IMR-90 (cell line): Measurements from ENCODE around the gene CXCL6. TPM values are rescaled to one million over a fixed set of nuclear protein-coding genes. Genes with fewer than 3 reads are reported as not detected.

Experiments used
- ATAC-seq: fragments of 200-7000 bp; cut with Tn5 transposase; 2 replicates; pipeline ENCODE4 v1.9.1; 2020; ENCODE audit warnings: low read depth, mild to moderate bottlenecking, moderate library complexity
- BruUV-seq: library from RNA; stranded (reverse); fragments of 400-500 nt; replicated peaks from 2 replicates; lab custom pipeline; 2021; lab: Mats Ljungman, UMichigan
- CTCF ChIA-PET: fragments of 300-600 bp; formaldehyde crosslinking; extraction: SDS; loops from one replicate; lab custom pipeline; 2021; ENCODE audit warnings: antibody characterized with exemption; lab: Yijun Ruan, JAX
- POLR2A ChIA-PET: fragments of 300-600 bp; sonication (Branson Sonifier 250); formaldehyde crosslinking; loops from one replicate; lab custom pipeline; 2022; ENCODE audit warnings: antibody characterized with exemption; ENCODE audit not compliant: unreplicated experiment; lab: Charles Lee
- DNase-seq: peaks from one replicate; pipeline ENCODE4 v3.0.0; 2013
- H2AFZ ChIP-seq: replicated peaks from 2 replicates; pipeline ENCODE3; 2013; ENCODE audit warnings: low read length, mild to moderate bottlenecking; ENCODE audit not compliant: poor library complexity
- H2AK5ac ChIP-seq: 2 replicates; pipeline ENCODE4 v1.6.1; 2013; ENCODE audit warnings: low read depth, low read length, inconsistent platforms
- H2AK9ac ChIP-seq: replicated peaks from 2 replicates; pipeline ENCODE3; 2013; ENCODE audit warnings: mild to moderate bottlenecking, low read depth, low read length, moderate library complexity; ENCODE audit not compliant: poor library complexity
- H2BK120ac ChIP-seq: 2 replicates; pipeline ENCODE4 v1.6.1; 2013; ENCODE audit warnings: low read depth, low read length, inconsistent platforms
- H2BK15ac ChIP-seq: 3 replicates; pipeline ENCODE4 v1.6.1; 2013; ENCODE audit warnings: low read depth, low read length, inconsistent platforms
- H2BK20ac ChIP-seq: 2 replicates; pipeline ENCODE4 v1.6.1; 2013; ENCODE audit warnings: low read depth, mild to moderate bottlenecking, inconsistent platforms, low read length, moderate library complexity
- H2BK5ac ChIP-seq: 2 replicates; pipeline ENCODE4 v1.6.1; 2013; ENCODE audit warnings: mild to moderate bottlenecking, low read depth, low read length, inconsistent platforms; ENCODE audit not compliant: poor library complexity, severe bottlenecking
- H3K14ac ChIP-seq: replicated peaks from 2 replicates; pipeline ENCODE4 v1.6.1; 2013; ENCODE audit warnings: low read depth, low read length, inconsistent platforms
- H3K18ac ChIP-seq: 2 replicates; pipeline ENCODE4 v1.6.1; 2013; ENCODE audit warnings: low read depth, low read length, control low read depth
- H3K23ac ChIP-seq: 2 replicates; pipeline ENCODE4 v1.6.1; 2013; ENCODE audit warnings: low read depth, low read length, inconsistent platforms
- H3K27ac ChIP-seq: 2 replicates; pipeline ENCODE4 v1.5.1; 2013; ENCODE audit warnings: mild to moderate bottlenecking, control low read depth, low read length; ENCODE audit not compliant: insufficient read depth
- H3K27me3 ChIP-seq: 2 replicates; pipeline ENCODE4 v1.6.1; 2013; ENCODE audit warnings: low read length; ENCODE audit not compliant: control insufficient read depth, insufficient read depth
- H3K36me3 ChIP-seq: 2 replicates; pipeline ENCODE4 v1.6.1; 2013; ENCODE audit warnings: low read length, mixed read lengths; ENCODE audit not compliant: control insufficient read depth, insufficient read depth
- H3K4ac ChIP-seq: 2 replicates; pipeline ENCODE4 v1.6.1; 2013; ENCODE audit warnings: low read depth, low read length, inconsistent platforms
- H3K4me1 ChIP-seq: 2 replicates; pipeline ENCODE4 v1.6.1; 2013; ENCODE audit warnings: low read length, mixed read lengths; ENCODE audit not compliant: control insufficient read depth, insufficient read depth
- H3K4me2 ChIP-seq: 2 replicates; pipeline ENCODE4 v1.6.1; 2013; ENCODE audit warnings: low read depth, mild to moderate bottlenecking, control low read depth, low read length, moderate library complexity
- H3K4me3 ChIP-seq: 2 replicates; pipeline ENCODE4 v1.5.1; 2013; ENCODE audit warnings: low read depth, mild to moderate bottlenecking, control low read depth, low read length, moderate library complexity; ENCODE audit not compliant: insufficient read depth
- H3K56ac ChIP-seq: 2 replicates; pipeline ENCODE4 v1.6.1; 2013; ENCODE audit warnings: low read length, inconsistent platforms; ENCODE audit not compliant: insufficient read depth; ENCODE audit errors: extremely low read depth
- H3K79me1 ChIP-seq, 2 experiments: 2 replicates each; pipeline ENCODE4 v1.6.1; 2013; ENCODE audit warnings: low read length in 2 of 2, inconsistent platforms in 1 of 2, low read depth in 1 of 2
- H3K9ac ChIP-seq: 2 replicates; pipeline ENCODE4 v1.6.1; 2013; ENCODE audit warnings: low read depth, low read length, control low read depth
- H3K9me1 ChIP-seq: 2 replicates; pipeline ENCODE4 v1.6.1; 2013; ENCODE audit warnings: low read length, inconsistent platforms; ENCODE audit not compliant: insufficient read depth
- H3K9me3 ChIP-seq: 2 replicates; pipeline ENCODE4 v1.6.1; 2013; ENCODE audit warnings: low read length; ENCODE audit not compliant: control insufficient read depth, insufficient read depth
- H4K20me1 ChIP-seq: 2 replicates; pipeline ENCODE4 v1.6.1; 2013; ENCODE audit warnings: low read length, inconsistent platforms; ENCODE audit not compliant: insufficient read depth
- H4K5ac ChIP-seq: 2 replicates; pipeline ENCODE4 v1.6.1; 2013; ENCODE audit warnings: mild to moderate bottlenecking, low read depth, low read length, control low read depth
- H4K8ac ChIP-seq, 2 experiments: 2 replicates each; pipeline ENCODE4 v1.6.1; 2013; ENCODE audit warnings: low read depth in 2 of 2, low read length in 2 of 2, control low read depth in 1 of 2, inconsistent platforms in 1 of 2
- H4K91ac ChIP-seq: 2 replicates; pipeline ENCODE4 v1.6.1; 2013; ENCODE audit warnings: low read depth, low read length, inconsistent platforms; ENCODE audit not compliant: insufficient read depth
- BHLHE40 ChIP-seq: fragments of 150-350 bp; IDR thresholded peaks from 2 replicates; pipeline ENCODE4 v1.6.1; 2016; ENCODE audit warnings: mild to moderate bottlenecking, low read depth, low read length
- CEBPB ChIP-seq: IDR thresholded peaks from 2 replicates; pipeline ENCODE4 v1.6.1; 2012; ENCODE audit warnings: low read depth, low read length, improper control_type of control experiment
- CHD1 ChIP-seq: IDR thresholded peaks from 2 replicates; pipeline ENCODE4 v1.6.1; 2012; ENCODE audit warnings: low read depth, low read length, improper control_type of control experiment
- FOS ChIP-seq: fragments of 150-350 bp; IDR thresholded peaks from 2 replicates; pipeline ENCODE4 v1.6.1; 2016; ENCODE audit warnings: low read depth, low read length
- MAFK ChIP-seq: IDR thresholded peaks from 2 replicates; pipeline ENCODE4 v1.6.1; 2012; ENCODE audit warnings: low read depth, low read length, improper control_type of control experiment
- MAZ ChIP-seq: IDR thresholded peaks from 2 replicates; pipeline ENCODE4 v1.6.1; 2012; ENCODE audit warnings: low read depth, mild to moderate bottlenecking, low read length, improper control_type of control experiment, moderate library complexity, borderline replicate concordance
- MXI1 ChIP-seq: IDR thresholded peaks from 2 replicates; pipeline ENCODE4 v1.6.1; 2012; ENCODE audit warnings: low read depth, mild to moderate bottlenecking, low read length, moderate library complexity, borderline replicate concordance
- POLR2A ChIP-seq: IDR thresholded peaks from 2 replicates; pipeline ENCODE4 v1.6.1; 2012; ENCODE audit warnings: mild to moderate bottlenecking, low read depth, low read length
- RAD21 ChIP-seq: IDR thresholded peaks from 2 replicates; pipeline ENCODE4 v1.6.1; 2012; ENCODE audit warnings: low read length, improper control_type of control experiment
- RCOR1 ChIP-seq: IDR thresholded peaks from 2 replicates; pipeline ENCODE4 v1.6.1; 2012; ENCODE audit warnings: mild to moderate bottlenecking, low read length, improper control_type of control experiment; ENCODE audit not compliant: insufficient replicate concordance
- RFX5 ChIP-seq: IDR thresholded peaks from 2 replicates; pipeline ENCODE4 v1.8.0; 2012; ENCODE audit warnings: low read depth, mild to moderate bottlenecking, low read length, moderate library complexity
- SMC3 ChIP-seq: fragments of 150-350 bp; IDR thresholded peaks from 2 replicates; pipeline ENCODE4 v1.6.1; 2016; ENCODE audit warnings: low read depth, mild to moderate bottlenecking, antibody characterized with exemption, low read length, moderate library complexity
- WGBS, 2 experiments: methylation state at CpG; one replicate each; pipeline versions ENCODE4 v1.1.5 to v1.1.7; 2013; ENCODE audit warnings: missing lambda C conversion rate in 2 of 2; ENCODE audit not compliant: insufficient read length in 1 of 2; ENCODE audit errors: extremely low coverage in 2 of 2; 5-methylcytosine and 5-hydroxymethylcytosine counted together
- dilution Hi-C: fragments of 300-500 bp; cut with HindIII; formaldehyde crosslinking; loops from one replicate; pipeline ENCODE4 v1.14.3; 2018; ENCODE audit warnings: low sequenced_read_pairs; ENCODE audit not compliant: unreplicated experiment
- in situ Hi-C: fragments of 300-500 bp; cut with MboI; formaldehyde crosslinking; loops from 3 replicates; pipeline ENCODE4 v1.14.3; 2019; ENCODE audit warnings: low sequenced_read_pairs, inconsistent platforms, mixed read lengths
- intact Hi-C: fragments of 100-400 bp; cut with micrococcal nuclease; formaldehyde crosslinking; loops from 2 replicates; pipeline ENCODE4 v1.10.0; 2022
- polyA plus RNA-seq, 3 experiments: library from polyadenylated mRNA; depleted of rRNA; stranded (reverse); fragments of >200 nt; gene quantifications; 2 replicates each; pipeline ENCODE4 v1.2.3, GENCODE V29; 2012; ENCODE audit warnings: low replicate concordance in 1 of 3
- total RNA-seq: library from RNA; depleted of rRNA; stranded (reverse); fragments of >200 nt; gene quantifications from 2 replicates; pipeline ENCODE4 v1.2.3, GENCODE V29; 2012
- TF ChIP-seq, protein P1 (sequence below): fragments of 150-350 bp; IDR thresholded peaks from 2 replicates; pipeline ENCODE4 v1.6.1; 2016; ENCODE audit warnings: low read depth, mild to moderate bottlenecking, low read length, moderate library complexity, borderline replicate concordance
- TF ChIP-seq, protein P2 (sequence below): fragments of 150-350 bp; IDR thresholded peaks from 2 replicates; pipeline ENCODE4 v1.6.1; 2017; ENCODE audit warnings: mild to moderate bottlenecking, antibody characterized with exemption, low read length, low read depth

The CXCL6 gene
- total and polyA plus RNA-seq, 2 of the 4 experiments (the other 2 are of a cell fraction) = not detected

GRCh38 chr4:73828956-73829355 lies 7.5 kb upstream of the CXCL6 start:
- Histone ChIP-seq H3K23ac (no peak overlapping the region), H4K91ac (no peak overlapping the region), H3K56ac (no peak overlapping the region), H4K8ac (no peak overlapping the region), H3K18ac (no peak overlapping the region), H3K27ac (no peak overlapping the region), H2BK20ac (no peak overlapping the region), H3K4me3 (no peak overlapping the region), H3K4me2 (no peak overlapping the region), H4K5ac (no peak overlapping the region), H2AK9ac (no peak overlapping the region), H3K9ac (no peak overlapping the region), H4K20me1 (no peaks in the 10 kb centered on the region), H3K4me1 (peaks cover 3% of the 10 kb centered on the region; the same call in 1 of the 2 replicates), H2BK15ac (no peak overlapping the region), H2BK120ac (no peak overlapping the region), H3K36me3 (no peaks in the 10 kb centered on the region), H3K79me1 (no peaks in the 10 kb centered on the region), H2AFZ (no peak overlapping the region), H2BK5ac (no peak overlapping the region), H3K14ac (no peak overlapping the region), H2AK5ac (no peak overlapping the region), H3K27me3 (no peaks in the 10 kb centered on the region; the same call in 1 of the 2 replicates), H3K9me3 (peaks cover 1% of the 10 kb centered on the region; the same call in 1 of the 2 replicates), H3K9me1 (no peaks in the 10 kb centered on the region), H3K4ac (no peak overlapping the region)
- POLR2A ChIA-PET = no interaction called here
- TF ChIP-seq RFX5 (no peak), CHD1 (no peak), SMC3 (no peak), CEBPB (no peak), FOS (no peak), POLR2A (no peak), MAZ (no peak), RAD21 (no peak), BHLHE40 (no peak), RCOR1 (no peak), MAFK (no peak), MXI1 (no peak)
- TF ChIP-seq, protein P1, sequence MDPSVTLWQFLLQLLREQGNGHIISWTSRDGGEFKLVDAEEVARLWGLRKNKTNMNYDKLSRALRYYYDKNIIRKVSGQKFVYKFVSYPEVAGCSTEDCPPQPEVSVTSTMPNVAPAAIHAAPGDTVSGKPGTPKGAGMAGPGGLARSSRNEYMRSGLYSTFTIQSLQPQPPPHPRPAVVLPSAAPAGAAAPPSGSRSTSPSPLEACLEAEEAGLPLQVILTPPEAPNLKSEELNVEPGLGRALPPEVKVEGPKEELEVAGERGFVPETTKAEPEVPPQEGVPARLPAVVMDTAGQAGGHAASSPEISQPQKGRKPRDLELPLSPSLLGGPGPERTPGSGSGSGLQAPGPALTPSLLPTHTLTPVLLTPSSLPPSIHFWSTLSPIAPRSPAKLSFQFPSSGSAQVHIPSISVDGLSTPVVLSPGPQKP = no peak
- TF ChIP-seq, protein P2, sequence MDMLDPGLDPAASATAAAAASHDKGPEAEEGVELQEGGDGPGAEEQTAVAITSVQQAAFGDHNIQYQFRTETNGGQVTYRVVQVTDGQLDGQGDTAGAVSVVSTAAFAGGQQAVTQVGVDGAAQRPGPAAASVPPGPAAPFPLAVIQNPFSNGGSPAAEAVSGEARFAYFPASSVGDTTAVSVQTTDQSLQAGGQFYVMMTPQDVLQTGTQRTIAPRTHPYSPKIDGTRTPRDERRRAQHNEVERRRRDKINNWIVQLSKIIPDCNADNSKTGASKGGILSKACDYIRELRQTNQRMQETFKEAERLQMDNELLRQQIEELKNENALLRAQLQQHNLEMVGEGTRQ = no peak
- ATAC-seq = no peak
- no TSS peak for BruUV-seq
- peak; percentile 53 for DNase-seq
- in situ Hi-C loops = no loop called here
- dilution Hi-C loops = no loop called here
- WGBS, 2 experiments = no CpG with 5 or more reads among the region's 3 CpGs
- intact Hi-C loops = no loop called here
- CTCF ChIA-PET = no interaction called here
